ENCODE results near the gene HIPK2.

GRCh38 chr7:139671967-139672366 lies 105.8 kb downstream of the HIPK2 start:
- no peak for TF ChIP-seq CTCF (IDR thresholded peaks at IDR 0.05; ENCODE audit: low read length)
- no peak for TF ChIP-seq EZH2 (IDR thresholded peaks at IDR 0.05; ENCODE audit: borderline replicate concordance, low read length)

All from OCI-LY1 (cell line).